ENCODE data around the gene PRTG.
A peak's percentile ranks its signal among the peaks of the same experiment; 100 is the strongest.
"Not testable (repeated sequence)": the region's sequence is repeated elsewhere in the genome, so short reads cannot be mapped to it uniquely, and the experiment has no call there.

PRTG gene

GRCh38 chr15:55619783-55620182 is 123.2 kb downstream of the PRTG start:
- no peak for DNase-seq

GRCh38 chr15:55618387-55618786 is 124.6 kb downstream of the PRTG start:
- no peak for DNase-seq

GRCh38 chr15:55615445-55615844 is 127.5 kb downstream of the PRTG start:
- DNase-seq: no peak

- no peak for DNase-seq
Measured at GRCh38 chr15:55613727-55614126, 129.2 kb downstream of the PRTG start.

- DNase-seq: no peak
Measured at GRCh38 chr15:55606214-55606613, 136.7 kb downstream of the PRTG start.

- no peak for DNase-seq
Measured at GRCh38 chr15:55601374-55601773, 141.6 kb downstream of the PRTG start.

GRCh38 chr15:55599439-55599838 is 143.5 kb downstream of the PRTG start:
- no peak for DNase-seq

GRCh38 chr15:55593019-55593418 is 149.9 kb downstream of the PRTG start:
- not testable (repeated sequence) for DNase-seq

GRCh38 chr15:55590788-55591187 is 152.2 kb downstream of the PRTG start:
- no peak for DNase-seq

GRCh38 chr15:55589287-55589686 is 153.7 kb downstream of the PRTG start:
- DNase-seq: no peak

- DNase-seq: no peak
Measured at GRCh38 chr15:55588815-55589115, 154.2 kb downstream of the PRTG start.

- peak; percentile 27 for DNase-seq
Measured at GRCh38 chr15:55588070-55588814, 154.7 kb downstream of the PRTG start, which contains the start of gene PYGO1. Gene PYGO1 (minus strand): TSS chr15:55588345. CDS start chr15:55587883, 462 bp downstream.

- DNase-seq: no peak
Measured at GRCh38 chr15:55587321-55588069, 155.5 kb downstream of the PRTG start.

GRCh38 chr15:55586808-55587207 is 156.1 kb downstream of the PRTG start:
- DNase-seq: no peak

- DNase-seq: no peak
Measured at GRCh38 chr15:55576943-55577342, 166.0 kb downstream of the PRTG start.

GRCh38 chr15:55574096-55574495 is 168.9 kb downstream of the PRTG start:
- no peak for DNase-seq

- no peak for DNase-seq
Measured at GRCh38 chr15:55573224-55573623, 169.7 kb downstream of the PRTG start.

GRCh38 chr15:55564347-55565145 is 178.4 kb downstream of the PRTG start:
- DNase-seq: no peak

GRCh38 chr15:55562601-55563000 is 180.4 kb downstream of the PRTG start:
- no peak for DNase-seq
